ENCODE data around the gene TRIM36. TPM values are rescaled to one million over a fixed set of nuclear protein-coding genes. Genes with fewer than 3 reads are reported as not detected.

The TRIM36 gene
- total RNA-seq, 1 donor from 2014 or later: 4.4 TPM

GRCh38 chr5:115097236-115097635 lies 72.5 kb downstream of the TRIM36 start:
- no peak for DNase-seq (ENCODE audit: low read depth)
- H3K27ac ChIP-seq (ENCODE audit: low read depth, low read length): no peak overlapping the region
- no peak overlapping the region for H3K4me2 ChIP-seq (ENCODE audit: low read length)
- H3K4me3 ChIP-seq (ENCODE audit: insufficient read depth, low read depth, low read length): no peak overlapping the region
- H3K27ac Mint-ChIP-seq (ENCODE audit: unreplicated experiment): no peak overlapping the region
- no peaks in the 10 kb centered on the region for H3K79me2 ChIP-seq (ENCODE audit: insufficient read depth, low read length)
- H4K20me1 ChIP-seq (ENCODE audit: insufficient read depth, low read length): no peaks in the 10 kb centered on the region
- H3K36me3 ChIP-seq (ENCODE audit: insufficient read depth, low read length): no peaks in the 10 kb centered on the region
- no peaks in the 10 kb centered on the region for H3K4me1 Mint-ChIP-seq (ENCODE audit: low read depth, unreplicated experiment)
- H3K9ac ChIP-seq (ENCODE audit: low read length): no peak overlapping the region
- H2AFZ ChIP-seq (ENCODE audit: low read depth, low read length): no peak overlapping the region
- H3K4me1 ChIP-seq (ENCODE audit: insufficient read depth, low read length): no peaks in the 10 kb centered on the region
- TF ChIP-seq CTCF (IDR thresholded peaks at IDR 0.05; ENCODE audit: insufficient read depth, low read depth, low read length) (no peak), EZH2 (IDR thresholded peaks at IDR 0.05; ENCODE audit: insufficient read depth, low read length) (no peak)
- no peaks in the 10 kb centered on the region for H3K36me3 Mint-ChIP-seq (ENCODE audit: low read depth, unreplicated experiment)
- no peak overlapping the region for H3K4me3 Mint-ChIP-seq (ENCODE audit: unreplicated experiment)
- no peaks in the 10 kb centered on the region for H3K9me3 ChIP-seq (ENCODE audit: insufficient read depth, low read depth, low read length)
- no peaks in the 10 kb centered on the region for H3K27me3 ChIP-seq (ENCODE audit: insufficient read depth, low read length)
- H3K9me3 Mint-ChIP-seq (ENCODE audit: unreplicated experiment): no peaks in the 10 kb centered on the region
- FAIRE-seq: no peak
- no peaks in the 10 kb centered on the region for H3K27me3 Mint-ChIP-seq (ENCODE audit: low read depth, unreplicated experiment)

GRCh38 chr5:115096034-115096769 lies 73.5 kb downstream of the TRIM36 start:
- no peak overlapping the region for H3K4me2 ChIP-seq (ENCODE audit: low read length)
- Mint-ChIP-seq H3K9me3 (ENCODE audit: unreplicated experiment) (no peaks in the 10 kb centered on the region), H3K27me3 (ENCODE audit: low read depth, unreplicated experiment) (no peaks in the 10 kb centered on the region), H3K36me3 (ENCODE audit: low read depth, unreplicated experiment) (no peaks in the 10 kb centered on the region), H3K4me1 (ENCODE audit: low read depth, unreplicated experiment) (no peaks in the 10 kb centered on the region), H3K4me3 (ENCODE audit: unreplicated experiment) (no peak overlapping the region), H3K27ac (ENCODE audit: unreplicated experiment) (no peak overlapping the region)
- no peaks in the 10 kb centered on the region for H4K20me1 ChIP-seq (ENCODE audit: insufficient read depth, low read length)
- no peaks in the 10 kb centered on the region for H3K79me2 ChIP-seq (ENCODE audit: insufficient read depth, low read length)
- DNase-seq (ENCODE audit: low read depth): no peak
- no peaks in the 10 kb centered on the region for H3K4me1 ChIP-seq (ENCODE audit: insufficient read depth, low read length)
- no peak overlapping the region for H3K27ac ChIP-seq (ENCODE audit: low read depth, low read length)
- H3K36me3 ChIP-seq (ENCODE audit: insufficient read depth, low read length): no peaks in the 10 kb centered on the region
- no peak for TF ChIP-seq EZH2 (IDR thresholded peaks at IDR 0.05; ENCODE audit: insufficient read depth, low read length)
- no peak for TF ChIP-seq CTCF (IDR thresholded peaks at IDR 0.05; ENCODE audit: insufficient read depth, low read depth, low read length)
- FAIRE-seq: no peak
- no peaks in the 10 kb centered on the region for H3K9me3 ChIP-seq (ENCODE audit: insufficient read depth, low read depth, low read length)
- no peaks in the 10 kb centered on the region for H3K27me3 ChIP-seq (ENCODE audit: insufficient read depth, low read length)
- H3K4me3 ChIP-seq (ENCODE audit: insufficient read depth, low read depth, low read length): no peak overlapping the region
- H2AFZ ChIP-seq (ENCODE audit: low read depth, low read length): peak overlapping the region; percentile 65
- no peak overlapping the region for H3K9ac ChIP-seq (ENCODE audit: low read length)

GRCh38 chr5:115087951-115088350 lies 81.8 kb downstream of the TRIM36 start:
- FAIRE-seq (no peak), DNase-seq (ENCODE audit: low read depth) (no peak)
- no peaks in the 10 kb centered on the region for H3K36me3 Mint-ChIP-seq (ENCODE audit: low read depth, unreplicated experiment)
- no peaks in the 10 kb centered on the region for H3K9me3 Mint-ChIP-seq (ENCODE audit: unreplicated experiment)
- Histone ChIP-seq H3K4me2 (ENCODE audit: low read length) (no peak overlapping the region), H4K20me1 (ENCODE audit: insufficient read depth, low read length) (no peaks in the 10 kb centered on the region), H3K9ac (ENCODE audit: low read length) (no peak overlapping the region), H3K4me1 (ENCODE audit: insufficient read depth, low read length) (no peaks in the 10 kb centered on the region), H3K9me3 (ENCODE audit: insufficient read depth, low read depth, low read length) (no peaks in the 10 kb centered on the region), H3K27ac (ENCODE audit: low read depth, low read length) (no peak overlapping the region), H2AFZ (ENCODE audit: low read depth, low read length) (no peak overlapping the region), H3K79me2 (ENCODE audit: insufficient read depth, low read length) (no peaks in the 10 kb centered on the region), H3K27me3 (ENCODE audit: insufficient read depth, low read length) (no peaks in the 10 kb centered on the region), H3K4me3 (ENCODE audit: insufficient read depth, low read depth, low read length) (no peak overlapping the region), H3K36me3 (ENCODE audit: insufficient read depth, low read length) (no peaks in the 10 kb centered on the region)
- no peak overlapping the region for H3K4me3 Mint-ChIP-seq (ENCODE audit: unreplicated experiment)
- TF ChIP-seq EZH2 (IDR thresholded peaks at IDR 0.05; ENCODE audit: insufficient read depth, low read length): no peak
- TF ChIP-seq CTCF (IDR thresholded peaks at IDR 0.05; ENCODE audit: insufficient read depth, low read depth, low read length): no peak
- no peak overlapping the region for H3K27ac Mint-ChIP-seq (ENCODE audit: unreplicated experiment)
- no peaks in the 10 kb centered on the region for H3K27me3 Mint-ChIP-seq (ENCODE audit: low read depth, unreplicated experiment)
- H3K4me1 Mint-ChIP-seq (ENCODE audit: low read depth, unreplicated experiment): no peaks in the 10 kb centered on the region

All from astrocyte (in vitro differentiated cells and primary cell).